ENCODE results near the gene PLXNB1.

PLXNB1 gene

DNA sequence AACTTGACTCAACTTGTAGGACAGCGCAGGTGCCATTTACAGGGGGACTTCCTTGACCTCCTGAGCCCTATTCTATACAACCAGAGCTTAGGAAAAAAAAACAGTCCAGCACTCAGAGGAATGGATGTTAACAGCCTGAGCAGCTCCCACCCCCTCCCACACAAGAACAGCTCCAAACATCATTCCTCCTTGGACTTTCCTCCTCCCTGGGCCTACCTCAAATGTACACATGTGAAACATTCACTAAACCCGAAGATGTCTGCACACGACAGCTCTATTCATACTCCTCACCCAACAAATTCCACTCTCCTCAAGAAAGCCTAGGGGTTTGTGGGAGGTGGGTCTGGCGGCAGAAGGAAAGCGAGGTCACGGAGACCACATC, 16.1 kb upstream of the PLXNB1 start:
- no peak for DNase-seq
- peak overlapping the region; percentile 82 for H3K4me3 ChIP-seq (ENCODE audit: low read depth, low read length)
- peaks cover 34% of the 10 kb centered on the region for H3K36me3 ChIP-seq
- TF ChIP-seq, protein P1, sequence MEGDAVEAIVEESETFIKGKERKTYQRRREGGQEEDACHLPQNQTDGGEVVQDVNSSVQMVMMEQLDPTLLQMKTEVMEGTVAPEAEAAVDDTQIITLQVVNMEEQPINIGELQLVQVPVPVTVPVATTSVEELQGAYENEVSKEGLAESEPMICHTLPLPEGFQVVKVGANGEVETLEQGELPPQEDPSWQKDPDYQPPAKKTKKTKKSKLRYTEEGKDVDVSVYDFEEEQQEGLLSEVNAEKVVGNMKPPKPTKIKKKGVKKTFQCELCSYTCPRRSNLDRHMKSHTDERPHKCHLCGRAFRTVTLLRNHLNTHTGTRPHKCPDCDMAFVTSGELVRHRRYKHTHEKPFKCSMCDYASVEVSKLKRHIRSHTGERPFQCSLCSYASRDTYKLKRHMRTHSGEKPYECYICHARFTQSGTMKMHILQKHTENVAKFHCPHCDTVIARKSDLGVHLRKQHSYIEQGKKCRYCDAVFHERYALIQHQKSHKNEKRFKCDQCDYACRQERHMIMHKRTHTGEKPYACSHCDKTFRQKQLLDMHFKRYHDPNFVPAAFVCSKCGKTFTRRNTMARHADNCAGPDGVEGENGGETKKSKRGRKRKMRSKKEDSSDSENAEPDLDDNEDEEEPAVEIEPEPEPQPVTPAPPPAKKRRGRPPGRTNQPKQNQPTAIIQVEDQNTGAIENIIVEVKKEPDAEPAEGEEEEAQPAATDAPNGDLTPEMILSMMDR (IDR thresholded peaks at IDR 0.05; ENCODE audit: low read depth, low read length), result no peak
- H3K27me3 ChIP-seq (ENCODE audit: insufficient read depth, low read depth, severe bottlenecking), result no peaks in the 10 kb centered on the region
- H3K27ac ChIP-seq, result peak overlapping the region; percentile 75
- H3K9me3 ChIP-seq (ENCODE audit: severe bottlenecking), result no peaks in the 10 kb centered on the region

DNA sequence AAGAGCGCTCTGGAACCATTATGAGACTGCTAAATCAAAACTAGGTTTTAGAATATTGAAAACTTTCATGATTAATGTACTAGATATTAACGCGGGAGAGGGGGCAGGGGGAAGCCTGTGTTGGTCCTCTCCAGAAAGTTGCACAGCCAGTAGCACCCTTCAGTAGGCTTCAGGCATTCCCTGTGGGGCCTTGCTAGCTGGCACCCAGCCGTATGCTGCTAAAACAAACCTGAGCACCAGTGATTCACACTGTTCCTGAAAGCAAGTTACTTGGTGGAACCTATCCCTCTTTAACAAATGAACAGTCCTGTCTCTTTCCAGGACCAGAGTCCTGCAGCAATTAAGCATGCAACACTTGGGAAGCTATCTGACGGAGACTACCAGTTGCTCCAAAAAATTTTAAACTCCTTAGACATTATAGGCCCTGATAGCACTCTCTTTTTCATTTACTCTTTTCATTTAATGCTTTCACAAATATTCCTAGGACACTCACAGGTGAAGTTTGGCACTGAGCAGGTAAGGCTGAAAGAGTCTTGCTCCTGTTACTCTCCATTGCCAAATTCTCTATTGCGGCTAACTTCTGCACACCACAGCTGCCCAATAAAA, 15.5 kb upstream of the PLXNB1 start:
- Histone ChIP-seq H3K4me3 (ENCODE audit: low read depth, low read length) (no peak overlapping the region), H3K27me3 (ENCODE audit: insufficient read depth, low read depth, severe bottlenecking) (no peaks in the 10 kb centered on the region), H3K36me3 (peaks cover 35% of the 10 kb centered on the region), H3K9me3 (ENCODE audit: severe bottlenecking) (no peaks in the 10 kb centered on the region), H3K27ac (no peak overlapping the region)
- no peak for DNase-seq
- TF ChIP-seq, protein P1 (IDR thresholded peaks at IDR 0.05; ENCODE audit: low read depth, low read length), result no peak

DNA sequence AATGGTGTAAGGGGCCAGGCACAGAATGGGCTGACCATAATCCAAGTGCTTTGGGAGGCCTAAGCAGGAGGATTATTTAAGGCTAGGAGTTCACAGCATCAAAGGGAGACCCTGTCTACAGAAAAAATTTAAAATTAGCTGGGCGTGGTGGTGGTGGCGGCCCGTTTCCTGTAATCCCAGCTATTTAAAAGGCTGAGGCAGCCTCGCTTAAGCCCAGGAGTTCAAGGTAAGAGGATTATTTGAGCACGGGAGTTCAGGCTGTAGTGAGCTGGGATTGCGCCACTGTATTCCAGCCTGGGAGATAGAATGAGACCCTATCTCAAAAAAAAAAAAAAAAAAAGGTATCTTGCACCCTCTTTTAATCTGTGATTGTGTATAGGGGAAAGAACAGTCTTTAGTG, 12.1 kb upstream of the PLXNB1 start:
- Histone ChIP-seq H3K9me3 (ENCODE audit: severe bottlenecking) (no peaks in the 10 kb centered on the region), H3K36me3 (peaks cover 33% of the 10 kb centered on the region), H3K27ac (peak overlapping the region; percentile 64), H3K4me3 (ENCODE audit: low read depth, low read length) (peak overlapping the region; percentile 84), H3K27me3 (ENCODE audit: insufficient read depth, low read depth, severe bottlenecking) (no peaks in the 10 kb centered on the region)
- peak; percentile 81 for DNase-seq
- TF ChIP-seq, protein P1 (IDR thresholded peaks at IDR 0.05; ENCODE audit: low read depth, low read length), result no peak

DNA sequence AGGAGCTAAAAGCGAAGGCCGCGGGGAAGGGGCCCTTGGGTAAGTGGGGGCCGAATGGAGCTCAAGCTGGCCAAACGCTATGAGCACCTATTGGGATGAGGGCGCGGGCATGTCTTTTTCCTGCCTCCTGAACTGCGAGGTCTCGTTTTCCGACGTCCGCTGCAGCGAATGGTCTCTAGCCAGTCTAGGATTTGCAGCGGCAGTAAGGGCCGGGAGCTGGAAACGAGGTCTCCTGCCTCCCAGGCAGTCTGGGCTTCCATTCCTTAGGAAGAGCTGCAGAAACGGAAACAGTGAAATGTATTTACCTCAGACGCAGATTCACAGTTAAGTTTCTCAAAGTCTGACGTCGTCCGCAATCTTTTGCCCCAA, 10.7 kb upstream of the PLXNB1 start:
- Histone ChIP-seq H3K4me3 (ENCODE audit: low read depth, low read length) (peak overlapping the region; percentile 84), H3K36me3 (peaks cover 33% of the 10 kb centered on the region), H3K27me3 (ENCODE audit: insufficient read depth, low read depth, severe bottlenecking) (no peaks in the 10 kb centered on the region), H3K27ac (peak overlapping the region; percentile 84), H3K9me3 (ENCODE audit: severe bottlenecking) (no peaks in the 10 kb centered on the region)
- no peak for DNase-seq
- TF ChIP-seq, protein P1 (IDR thresholded peaks at IDR 0.05; ENCODE audit: low read depth, low read length), result no peak

DNA sequence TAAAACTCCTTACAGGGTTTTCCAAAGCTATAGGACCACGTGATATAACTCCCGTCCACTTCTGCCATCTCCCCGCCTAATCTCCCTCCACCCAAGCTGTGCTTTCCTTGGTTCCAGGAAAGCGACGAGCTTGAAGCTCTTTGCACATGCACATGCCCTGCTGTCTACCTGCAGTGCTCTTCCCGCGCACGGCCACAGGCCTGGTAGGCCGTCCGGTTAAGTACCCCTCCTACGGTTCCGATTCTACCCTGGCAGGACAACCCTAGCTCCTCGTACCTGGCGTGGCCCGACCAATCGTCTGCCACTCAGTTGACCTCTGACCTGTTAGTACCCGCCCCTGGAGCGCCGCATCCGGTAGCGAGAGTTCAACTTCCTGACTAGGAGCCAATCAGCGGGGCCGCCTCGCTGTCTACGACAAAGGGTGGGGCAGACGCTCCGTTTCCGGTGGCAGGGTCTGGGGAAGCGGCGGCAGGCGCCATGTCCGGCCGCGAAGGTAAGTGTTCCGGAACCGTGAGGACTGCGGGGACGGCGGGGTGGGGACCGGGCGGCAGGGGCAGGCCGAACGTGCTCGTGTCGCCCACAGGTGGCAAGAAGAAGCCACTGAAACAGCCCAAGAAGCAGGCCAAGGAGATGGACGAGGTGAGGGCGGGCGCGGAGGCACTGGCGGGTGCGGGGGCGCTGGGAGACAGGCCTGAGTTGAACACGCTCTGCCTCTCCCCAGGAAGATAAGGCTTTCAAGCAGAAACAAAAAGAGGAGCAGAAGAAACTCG, 10.1 kb upstream of the PLXNB1 start, which contains the start of the genes CCDC51 and TMA7:
CCDC51 (minus strand) TSS at position 300 of the 770 bp plus-strand sequence. CDS start 4,991 bp downstream, outside the sequence.
TMA7 (plus strand) TSS at position 438 of the 770 bp plus-strand sequence; CDS start at position 478, 40 bp downstream.
- H3K27me3 ChIP-seq (ENCODE audit: insufficient read depth, low read depth, severe bottlenecking), result no peaks in the 10 kb centered on the region
- TF ChIP-seq, protein P1 (IDR thresholded peaks at IDR 0.05; ENCODE audit: low read depth, low read length), result no peak
- DNase-seq, result peak; percentile 99
- peak within 1 kb of the TSS; percentile 84 for H3K27ac ChIP-seq
- H3K9me3 ChIP-seq (ENCODE audit: severe bottlenecking), result no peaks in the 10 kb centered on the region
- H3K4me3 ChIP-seq (ENCODE audit: low read depth, low read length), result peak within 1 kb of the TSS; percentile 84
- H3K36me3 ChIP-seq, result peaks cover 33% of the 10 kb centered on the region

All from WERI-Rb-1 (cell line).